ENCODE results near the gene SH3GL3.

DNA sequence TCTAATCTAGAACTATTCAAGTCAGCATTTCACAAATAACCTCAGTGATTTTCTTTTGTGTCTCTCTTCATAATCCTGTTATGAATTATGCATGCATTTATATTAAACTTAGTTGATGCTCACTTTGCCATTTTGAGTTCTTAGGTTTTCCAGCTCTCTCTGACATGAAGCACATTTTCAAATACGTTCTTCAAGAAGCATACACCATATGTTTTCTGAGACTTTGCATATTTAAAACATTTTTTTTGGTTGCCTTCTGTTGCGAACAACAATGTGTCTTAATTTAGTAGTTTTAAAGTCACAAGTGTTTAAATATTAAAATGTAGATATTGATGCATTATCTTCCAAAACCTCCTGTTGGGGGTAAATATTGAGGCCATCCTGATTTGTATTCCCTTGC, 37.5 kb downstream of the SH3GL3 start:
- TF ChIP-seq, protein P1, sequence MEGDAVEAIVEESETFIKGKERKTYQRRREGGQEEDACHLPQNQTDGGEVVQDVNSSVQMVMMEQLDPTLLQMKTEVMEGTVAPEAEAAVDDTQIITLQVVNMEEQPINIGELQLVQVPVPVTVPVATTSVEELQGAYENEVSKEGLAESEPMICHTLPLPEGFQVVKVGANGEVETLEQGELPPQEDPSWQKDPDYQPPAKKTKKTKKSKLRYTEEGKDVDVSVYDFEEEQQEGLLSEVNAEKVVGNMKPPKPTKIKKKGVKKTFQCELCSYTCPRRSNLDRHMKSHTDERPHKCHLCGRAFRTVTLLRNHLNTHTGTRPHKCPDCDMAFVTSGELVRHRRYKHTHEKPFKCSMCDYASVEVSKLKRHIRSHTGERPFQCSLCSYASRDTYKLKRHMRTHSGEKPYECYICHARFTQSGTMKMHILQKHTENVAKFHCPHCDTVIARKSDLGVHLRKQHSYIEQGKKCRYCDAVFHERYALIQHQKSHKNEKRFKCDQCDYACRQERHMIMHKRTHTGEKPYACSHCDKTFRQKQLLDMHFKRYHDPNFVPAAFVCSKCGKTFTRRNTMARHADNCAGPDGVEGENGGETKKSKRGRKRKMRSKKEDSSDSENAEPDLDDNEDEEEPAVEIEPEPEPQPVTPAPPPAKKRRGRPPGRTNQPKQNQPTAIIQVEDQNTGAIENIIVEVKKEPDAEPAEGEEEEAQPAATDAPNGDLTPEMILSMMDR (IDR thresholded peaks at IDR 0.05), result no peak
- TF ChIP-seq POLR2A (IDR thresholded peaks at IDR 0.05) (no peak), EP300 (IDR thresholded peaks at IDR 0.05) (no peak), POLR2AphosphoS5 (IDR thresholded peaks at IDR 0.05) (no peak)
